ENCODE data around the gene SMYD3.

Gene SMYD3

DNA sequence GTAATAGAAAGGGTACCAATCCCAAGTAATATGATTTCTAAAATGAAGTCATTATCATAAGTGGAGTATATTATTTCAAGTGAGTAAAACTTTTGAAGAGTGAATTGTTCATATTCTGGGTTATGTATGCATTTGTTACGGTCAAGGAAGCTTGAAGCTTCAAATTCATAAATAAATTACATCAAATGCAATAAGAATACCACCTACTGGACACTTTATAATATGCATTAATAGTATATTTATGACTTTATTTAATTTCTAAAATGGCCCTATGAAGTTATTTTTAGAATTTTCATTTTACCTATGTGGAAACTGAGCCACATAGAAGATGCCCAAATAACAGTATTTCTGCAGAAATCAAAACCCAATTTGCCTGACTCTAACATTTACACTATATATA lies 260.6 kb downstream of the SMYD3 start:
- DNase-seq (ENCODE audit: low read depth), result no peak
- TF ChIP-seq CTCF (IDR thresholded peaks at IDR 0.05; ENCODE audit: control insufficient read depth, insufficient read depth, low read depth, low read length, missing control alignments), result no peak
- H3K4me3 ChIP-seq (ENCODE audit: control insufficient read depth, low read depth, low read length), result no peak overlapping the region

- no peak overlapping the region for H3K4me3 ChIP-seq (ENCODE audit: control insufficient read depth, low read depth, low read length)
- TF ChIP-seq CTCF (IDR thresholded peaks at IDR 0.05; ENCODE audit: control insufficient read depth, insufficient read depth, low read depth, low read length, missing control alignments), result no peak
- no peak for DNase-seq (ENCODE audit: low read depth)
These were observed 261.5 kb downstream of the SMYD3 start for GRCh38 chr1:246245541-246245940.

DNA sequence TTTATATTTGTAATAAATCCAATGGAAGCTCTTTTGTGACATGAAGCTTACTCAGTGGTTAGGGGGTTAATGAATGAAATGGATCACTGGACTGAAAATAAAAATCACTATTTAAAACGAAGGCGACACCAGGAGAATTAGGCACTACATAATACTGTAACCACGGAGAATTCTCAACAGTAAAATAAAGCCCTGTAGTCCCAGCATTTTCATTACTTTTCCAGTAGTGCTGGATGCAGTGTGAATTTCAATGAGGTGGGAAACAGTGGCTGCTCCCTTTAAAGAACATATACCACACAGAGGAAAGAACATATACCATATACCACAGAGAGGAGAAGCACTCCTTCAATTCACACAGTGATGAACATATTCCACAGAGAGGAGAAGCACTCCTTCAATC lies 275.0 kb downstream of the SMYD3 start:
- no peak for DNase-seq (ENCODE audit: low read depth)
- no peak for TF ChIP-seq CTCF (IDR thresholded peaks at IDR 0.05; ENCODE audit: control insufficient read depth, insufficient read depth, low read depth, low read length, missing control alignments)
- no peak overlapping the region for H3K4me3 ChIP-seq (ENCODE audit: control insufficient read depth, low read depth, low read length)

DNA sequence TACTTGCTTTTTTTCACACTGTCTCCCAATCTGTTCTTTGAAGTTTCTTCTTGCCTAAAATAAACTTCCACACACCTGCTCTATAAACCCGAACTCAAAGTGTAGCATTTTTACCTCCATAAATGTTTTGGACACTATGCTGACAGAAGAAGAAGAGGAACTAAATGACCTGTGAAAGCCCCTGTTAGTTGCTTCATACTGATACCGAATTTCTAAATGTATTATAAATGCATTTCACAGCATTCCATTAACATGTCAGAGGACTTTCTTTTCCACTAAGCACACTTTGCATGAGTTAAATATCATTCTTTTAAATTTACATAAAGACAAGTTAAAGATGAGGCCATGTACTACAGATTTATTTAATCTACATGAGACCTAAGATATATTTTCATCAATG lies 281.0 kb downstream of the SMYD3 start:
- TF ChIP-seq CTCF (IDR thresholded peaks at IDR 0.05; ENCODE audit: control insufficient read depth, insufficient read depth, low read depth, low read length, missing control alignments), result no peak
- no peak for DNase-seq (ENCODE audit: low read depth)
- no peak overlapping the region for H3K4me3 ChIP-seq (ENCODE audit: control insufficient read depth, low read depth, low read length)

- no peak overlapping the region for H3K4me3 ChIP-seq (ENCODE audit: control insufficient read depth, low read depth, low read length)
- no peak for DNase-seq (ENCODE audit: low read depth)
- no peak for TF ChIP-seq CTCF (IDR thresholded peaks at IDR 0.05; ENCODE audit: control insufficient read depth, insufficient read depth, low read depth, low read length, missing control alignments)
These were observed 285.4 kb downstream of the SMYD3 start for GRCh38 chr1:246221485-246222255.

DNA sequence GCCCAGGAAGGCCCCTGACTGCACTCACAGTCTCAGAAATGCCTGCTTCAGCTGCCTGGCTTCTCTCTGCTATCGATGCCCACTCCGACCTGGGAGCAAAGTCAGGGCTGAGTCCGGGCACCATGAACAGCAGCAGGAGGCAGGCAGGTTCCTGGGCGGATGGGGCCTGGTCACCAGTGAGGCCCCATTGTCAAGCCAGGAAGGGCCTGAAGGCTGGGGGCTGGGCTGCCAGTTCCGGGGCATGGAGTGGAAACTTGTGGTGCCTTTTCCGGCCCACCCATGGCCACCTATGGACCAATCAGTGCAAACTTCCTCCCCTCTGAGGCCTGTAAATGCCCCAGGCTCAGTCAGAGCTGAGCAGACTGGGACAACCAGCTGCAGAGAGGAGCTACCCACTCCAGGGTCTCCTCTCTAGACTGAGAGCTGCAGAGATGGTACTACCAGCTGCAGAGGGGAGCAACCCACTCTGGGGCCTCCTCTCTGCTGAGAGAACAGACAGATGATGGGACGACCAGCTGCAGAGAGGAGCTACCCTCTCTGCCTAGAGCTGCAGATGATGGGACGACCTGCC lies 286.5 kb downstream of the SMYD3 start:
- H3K4me3 ChIP-seq (ENCODE audit: control insufficient read depth, low read depth, low read length), result no peak overlapping the region
- TF ChIP-seq CTCF (IDR thresholded peaks at IDR 0.05; ENCODE audit: control insufficient read depth, insufficient read depth, low read depth, low read length, missing control alignments), result no peak
- DNase-seq (ENCODE audit: low read depth), result no peak
